Liver (tissue), 9 donors: ENCODE data around the gene SGPL1. TPM values are rescaled to one million over a fixed set of nuclear protein-coding genes. Genes with fewer than 3 reads are reported as not detected.

Experiments
- DNase-seq: peaks from one replicate; pipeline ENCODE4 v3.0.0-alpha.2; 2017; ENCODE audit warnings: low spot score
- H3K27ac ChIP-seq, 2 donors: one replicate each; pipeline ENCODE4 v1.7.0; 2013; ENCODE audit warnings: inconsistent platforms in 2 of 2, low read length in 2 of 2, control low read depth in 1 of 2, low read depth in 1 of 2, mild to moderate bottlenecking in 1 of 2
- H3K27me3 ChIP-seq, 4 donors: one replicate each; pipeline versions ENCODE4 v1.6.1 to v1.7.0; 2013; ENCODE audit warnings: low read length in 3 of 4, inconsistent platforms in 1 of 4, mild to moderate bottlenecking in 1 of 4, moderate library complexity in 1 of 4; ENCODE audit not compliant: control insufficient read depth in 4 of 4, insufficient read depth in 4 of 4
- H3K36me3 ChIP-seq, 4 donors: one replicate each; pipeline versions ENCODE4 v1.6.1 to v1.7.0; 2013; ENCODE audit warnings: low read length in 3 of 4, mild to moderate bottlenecking in 3 of 4, low read depth in 1 of 4, moderate library complexity in 1 of 4; ENCODE audit not compliant: control insufficient read depth in 4 of 4, insufficient read depth in 3 of 4
- H3K4me1 ChIP-seq, 4 donors: one replicate each; pipeline versions ENCODE4 v1.6.1 to v1.7.0; 2013; ENCODE audit warnings: low read length in 3 of 4, mild to moderate bottlenecking in 3 of 4, moderate library complexity in 1 of 4; ENCODE audit not compliant: control insufficient read depth in 4 of 4, insufficient read depth in 4 of 4
- H3K4me3 ChIP-seq, 3 donors: one replicate each; pipeline versions ENCODE4 v1.6.1 to v1.7.0; 2013; ENCODE audit warnings: low read length in 3 of 3, control low read depth in 1 of 3, low read depth in 1 of 3, mild to moderate bottlenecking in 1 of 3
- H3K9ac ChIP-seq, 2 donors: one replicate each; pipeline ENCODE4 v1.7.0; 2013; ENCODE audit warnings: low read length in 2 of 2, mild to moderate bottlenecking in 2 of 2, moderate library complexity in 2 of 2, control low read depth in 1 of 2, low read depth in 1 of 2
- H3K9me3 ChIP-seq, 4 donors: one replicate each; pipeline versions ENCODE4 v1.6.1 to v1.7.0; 2013; ENCODE audit warnings: low read length in 3 of 4; ENCODE audit not compliant: control insufficient read depth in 4 of 4
- FOXA1 ChIP-seq: IDR thresholded peaks from 2 replicates; pipeline ENCODE4 v1.6.1; 2016; ENCODE audit warnings: antibody characterized with exemption
- FOXA2 ChIP-seq: IDR thresholded peaks from 2 replicates; pipeline ENCODE4 v1.6.1; 2016; ENCODE audit warnings: antibody characterized with exemption
- GABPA ChIP-seq, 2 donors: IDR thresholded peaks in 1 of 2; conservative IDR thresholded peaks in 1 of 2; 2 replicates each; pipeline ENCODE4 v1.6.1; 2016; ENCODE audit warnings: antibody characterized with exemption in 2 of 2, mild to moderate bottlenecking in 1 of 2, moderate library complexity in 1 of 2
- HNF4A ChIP-seq, 2 donors: conservative IDR thresholded peaks; 2 replicates each; pipeline ENCODE4 v1.6.1; 2016; ENCODE audit warnings: antibody characterized with exemption in 2 of 2, mild to moderate bottlenecking in 2 of 2
- HNF4G ChIP-seq: IDR thresholded peaks from 2 replicates; pipeline ENCODE4 v1.6.1; 2016; ENCODE audit warnings: antibody characterized with exemption
- NR2F2 ChIP-seq: IDR thresholded peaks from 2 replicates; pipeline ENCODE4 v1.6.1; 2016; ENCODE audit warnings: antibody characterized with exemption
- RXRA ChIP-seq, 2 donors: IDR thresholded peaks; 2 replicates each; pipeline ENCODE4 v1.6.1; 2017 to 2018; ENCODE audit warnings: antibody characterized with exemption in 2 of 2, mild to moderate bottlenecking in 1 of 2
- SP1 ChIP-seq: IDR thresholded peaks from 2 replicates; pipeline ENCODE4 v1.6.1; 2018; ENCODE audit warnings: antibody characterized with exemption, mild to moderate bottlenecking
- TAF1 ChIP-seq: conservative IDR thresholded peaks from 2 replicates; pipeline ENCODE4 v1.6.1; 2016; ENCODE audit warnings: antibody characterized with exemption, mild to moderate bottlenecking
- WGBS: extraction: QIAGEN DNeasy Blood & Tissue Kit; methylation state at CpG from one replicate; pipeline ENCODE4 v1.1.7; 2013; 5-methylcytosine and 5-hydroxymethylcytosine counted together
- polyA plus RNA-seq, 2 donors: library from polyadenylated mRNA; stranded (reverse) in 1 of 2; unstranded in 1 of 2; fragments of 200-250 nt in 1 of 2; fragments of >200 nt in 1 of 2; fragmentation: Nextera tagmentation in 1 of 2; extraction: Ambion mirVana in 1 of 2; gene quantifications; one replicate each; pipeline versions ENCODE4 v1.2.1 to v1.2.3, GENCODE V29; 2013 to 2015
- total RNA-seq, 2 donors: library from RNA; depleted of rRNA; stranded (reverse); fragments of >200 nt; gene quantifications; one replicate each; pipeline ENCODE4 v1.2.3, GENCODE V29; 2014
- TF ChIP-seq, protein P1 (sequence below): fragments of 150-350 bp; IDR thresholded peaks from 2 replicates; pipeline ENCODE4 v1.5.1; 2017; ENCODE audit warnings: improper control_type of control experiment, low read depth, low read length; ENCODE audit not compliant: missing input control
- TF ChIP-seq, protein P2 (sequence below): IDR thresholded peaks from 2 replicates; pipeline ENCODE4 v1.6.1; 2016; ENCODE audit warnings: antibody characterized with exemption, mild to moderate bottlenecking
- donor health status: healthy.
- donor health status: healthy.
- donor health status: healthy.
- donor health status: healthy.
- donor health status: healthy.

The SGPL1 gene
- total and polyA plus RNA-seq, 4 donors: 11.8 to 37.1 (median 16.8) TPM

GRCh38 chr10:70853038-70853437, 37.3 kb downstream of the SGPL1 start:
- Histone ChIP-seq H3K4me1 (peaks cover 3 to 50% (median 39%) of the 10 kb centered on the region in 4 donors), H3K9me3 (no peaks in the 10 kb centered on the region), H3K4me3 (no peak overlapping the region), H3K36me3 (peaks cover 0 to 19% (median 3%) of the 10 kb centered on the region in 4 donors), H3K27ac (no peak overlapping the region), H3K27me3 (no peaks in the 10 kb centered on the region), H3K9ac (no peak overlapping the region)
- no peak for TF ChIP-seq TAF1
- TF ChIP-seq FOXA2: no peak
- no peak for TF ChIP-seq SP1
- no peak for TF ChIP-seq FOXA1
- TF ChIP-seq RXRA (IDR thresholded peaks at IDR 0.05): no peak
- TF ChIP-seq NR2F2: no peak
- TF ChIP-seq, protein P1, sequence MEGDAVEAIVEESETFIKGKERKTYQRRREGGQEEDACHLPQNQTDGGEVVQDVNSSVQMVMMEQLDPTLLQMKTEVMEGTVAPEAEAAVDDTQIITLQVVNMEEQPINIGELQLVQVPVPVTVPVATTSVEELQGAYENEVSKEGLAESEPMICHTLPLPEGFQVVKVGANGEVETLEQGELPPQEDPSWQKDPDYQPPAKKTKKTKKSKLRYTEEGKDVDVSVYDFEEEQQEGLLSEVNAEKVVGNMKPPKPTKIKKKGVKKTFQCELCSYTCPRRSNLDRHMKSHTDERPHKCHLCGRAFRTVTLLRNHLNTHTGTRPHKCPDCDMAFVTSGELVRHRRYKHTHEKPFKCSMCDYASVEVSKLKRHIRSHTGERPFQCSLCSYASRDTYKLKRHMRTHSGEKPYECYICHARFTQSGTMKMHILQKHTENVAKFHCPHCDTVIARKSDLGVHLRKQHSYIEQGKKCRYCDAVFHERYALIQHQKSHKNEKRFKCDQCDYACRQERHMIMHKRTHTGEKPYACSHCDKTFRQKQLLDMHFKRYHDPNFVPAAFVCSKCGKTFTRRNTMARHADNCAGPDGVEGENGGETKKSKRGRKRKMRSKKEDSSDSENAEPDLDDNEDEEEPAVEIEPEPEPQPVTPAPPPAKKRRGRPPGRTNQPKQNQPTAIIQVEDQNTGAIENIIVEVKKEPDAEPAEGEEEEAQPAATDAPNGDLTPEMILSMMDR: no peak
- no peak for DNase-seq
- WGBS: 87% methylated on average over 4 of the region's 4 CpGs

- Histone ChIP-seq H3K27me3 (no peaks in the 10 kb centered on the region), H3K9ac (no peak overlapping the region), H3K27ac (no peak overlapping the region), H3K9me3 (no peaks in the 10 kb centered on the region), H3K4me3 (no peak overlapping the region), H3K4me1 (peaks cover 3 to 50% (median 39%) of the 10 kb centered on the region in 4 donors), H3K36me3 (peaks cover 0 to 22% (median 3%) of the 10 kb centered on the region in 4 donors)
- 74% methylated on average over 1 of the region's 1 CpG for WGBS
- no peak for TF ChIP-seq SP1
- no peak for DNase-seq
These were observed 37.7 kb downstream of the SGPL1 start for GRCh38 chr10:70853457-70853856.

GRCh38 chr10:70856454-70856853, 40.7 kb downstream of the SGPL1 start:
- Histone ChIP-seq H3K4me1 (peaks cover 3 to 33% (median 30%) of the 10 kb centered on the region in 4 donors), H3K9me3 (no peaks in the 10 kb centered on the region), H3K36me3 (peaks cover 4 to 36% (median 19%) of the 10 kb centered on the region in 4 donors), H3K9ac (no peak overlapping the region), H3K4me3 (no peak overlapping the region), H3K27me3 (no peaks in the 10 kb centered on the region), H3K27ac (no peak overlapping the region)
- WGBS: 66% methylated on average over 2 of the region's 2 CpGs
- no peak for DNase-seq
- TF ChIP-seq, protein P2, sequence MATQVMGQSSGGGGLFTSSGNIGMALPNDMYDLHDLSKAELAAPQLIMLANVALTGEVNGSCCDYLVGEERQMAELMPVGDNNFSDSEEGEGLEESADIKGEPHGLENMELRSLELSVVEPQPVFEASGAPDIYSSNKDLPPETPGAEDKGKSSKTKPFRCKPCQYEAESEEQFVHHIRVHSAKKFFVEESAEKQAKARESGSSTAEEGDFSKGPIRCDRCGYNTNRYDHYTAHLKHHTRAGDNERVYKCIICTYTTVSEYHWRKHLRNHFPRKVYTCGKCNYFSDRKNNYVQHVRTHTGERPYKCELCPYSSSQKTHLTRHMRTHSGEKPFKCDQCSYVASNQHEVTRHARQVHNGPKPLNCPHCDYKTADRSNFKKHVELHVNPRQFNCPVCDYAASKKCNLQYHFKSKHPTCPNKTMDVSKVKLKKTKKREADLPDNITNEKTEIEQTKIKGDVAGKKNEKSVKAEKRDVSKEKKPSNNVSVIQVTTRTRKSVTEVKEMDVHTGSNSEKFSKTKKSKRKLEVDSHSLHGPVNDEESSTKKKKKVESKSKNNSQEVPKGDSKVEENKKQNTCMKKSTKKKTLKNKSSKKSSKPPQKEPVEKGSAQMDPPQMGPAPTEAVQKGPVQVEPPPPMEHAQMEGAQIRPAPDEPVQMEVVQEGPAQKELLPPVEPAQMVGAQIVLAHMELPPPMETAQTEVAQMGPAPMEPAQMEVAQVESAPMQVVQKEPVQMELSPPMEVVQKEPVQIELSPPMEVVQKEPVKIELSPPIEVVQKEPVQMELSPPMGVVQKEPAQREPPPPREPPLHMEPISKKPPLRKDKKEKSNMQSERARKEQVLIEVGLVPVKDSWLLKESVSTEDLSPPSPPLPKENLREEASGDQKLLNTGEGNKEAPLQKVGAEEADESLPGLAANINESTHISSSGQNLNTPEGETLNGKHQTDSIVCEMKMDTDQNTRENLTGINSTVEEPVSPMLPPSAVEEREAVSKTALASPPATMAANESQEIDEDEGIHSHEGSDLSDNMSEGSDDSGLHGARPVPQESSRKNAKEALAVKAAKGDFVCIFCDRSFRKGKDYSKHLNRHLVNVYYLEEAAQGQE: no peak
- TF ChIP-seq HNF4A (conservative IDR thresholded peaks at IDR 0.05): no peak
- no peak for TF ChIP-seq RXRA (IDR thresholded peaks at IDR 0.05)
- no peak for TF ChIP-seq HNF4G
- no peak for TF ChIP-seq GABPA (IDR thresholded peaks at IDR 0.05 in 1 of 2, conservative IDR thresholded peaks at IDR 0.05 in 1 of 2)
- TF ChIP-seq SP1: no peak
